Measurements from ENCODE around the gene TIMM50.

DNA sequence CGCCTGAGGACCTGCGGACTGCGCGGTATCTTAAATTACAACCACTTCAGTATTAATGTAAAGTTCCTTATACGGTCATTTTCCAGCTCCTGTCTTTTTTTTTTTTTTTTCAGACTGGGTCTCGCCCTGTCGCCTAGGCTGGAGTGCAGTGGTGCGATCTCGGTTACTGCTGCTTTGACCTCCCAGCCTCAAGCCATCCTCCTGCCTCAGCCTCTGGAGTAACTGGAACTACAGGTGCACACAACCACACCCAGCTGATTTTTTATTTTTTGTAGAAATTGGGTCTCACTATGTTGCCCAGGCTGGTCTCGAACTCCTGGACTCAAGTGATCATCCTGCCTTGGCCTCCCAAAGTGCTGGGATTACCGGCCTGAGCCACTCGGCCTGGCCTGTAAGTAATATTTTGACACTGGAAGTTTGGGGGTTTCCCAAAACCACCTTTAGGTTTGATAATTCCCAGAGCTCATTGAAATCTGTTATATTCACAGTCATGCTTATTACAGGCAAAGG, 52.4 kb downstream of the TIMM50 start:
- TF ChIP-seq, protein P1, sequence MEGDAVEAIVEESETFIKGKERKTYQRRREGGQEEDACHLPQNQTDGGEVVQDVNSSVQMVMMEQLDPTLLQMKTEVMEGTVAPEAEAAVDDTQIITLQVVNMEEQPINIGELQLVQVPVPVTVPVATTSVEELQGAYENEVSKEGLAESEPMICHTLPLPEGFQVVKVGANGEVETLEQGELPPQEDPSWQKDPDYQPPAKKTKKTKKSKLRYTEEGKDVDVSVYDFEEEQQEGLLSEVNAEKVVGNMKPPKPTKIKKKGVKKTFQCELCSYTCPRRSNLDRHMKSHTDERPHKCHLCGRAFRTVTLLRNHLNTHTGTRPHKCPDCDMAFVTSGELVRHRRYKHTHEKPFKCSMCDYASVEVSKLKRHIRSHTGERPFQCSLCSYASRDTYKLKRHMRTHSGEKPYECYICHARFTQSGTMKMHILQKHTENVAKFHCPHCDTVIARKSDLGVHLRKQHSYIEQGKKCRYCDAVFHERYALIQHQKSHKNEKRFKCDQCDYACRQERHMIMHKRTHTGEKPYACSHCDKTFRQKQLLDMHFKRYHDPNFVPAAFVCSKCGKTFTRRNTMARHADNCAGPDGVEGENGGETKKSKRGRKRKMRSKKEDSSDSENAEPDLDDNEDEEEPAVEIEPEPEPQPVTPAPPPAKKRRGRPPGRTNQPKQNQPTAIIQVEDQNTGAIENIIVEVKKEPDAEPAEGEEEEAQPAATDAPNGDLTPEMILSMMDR (IDR thresholded peaks at IDR 0.05), result no peak
- TF ChIP-seq POLR2A (IDR thresholded peaks at IDR 0.05), result no peak

Data from esophagus squamous epithelium (tissue), 4 donors.